ENCODE measurements around the gene RAB3GAP2.

The RAB3GAP2 gene

GRCh38 chr1:220218397-220219135 is 53.7 kb downstream of the RAB3GAP2 start:
- TF ChIP-seq CTCF (IDR thresholded peaks at IDR 0.05): peak; percentile 91

DNA sequence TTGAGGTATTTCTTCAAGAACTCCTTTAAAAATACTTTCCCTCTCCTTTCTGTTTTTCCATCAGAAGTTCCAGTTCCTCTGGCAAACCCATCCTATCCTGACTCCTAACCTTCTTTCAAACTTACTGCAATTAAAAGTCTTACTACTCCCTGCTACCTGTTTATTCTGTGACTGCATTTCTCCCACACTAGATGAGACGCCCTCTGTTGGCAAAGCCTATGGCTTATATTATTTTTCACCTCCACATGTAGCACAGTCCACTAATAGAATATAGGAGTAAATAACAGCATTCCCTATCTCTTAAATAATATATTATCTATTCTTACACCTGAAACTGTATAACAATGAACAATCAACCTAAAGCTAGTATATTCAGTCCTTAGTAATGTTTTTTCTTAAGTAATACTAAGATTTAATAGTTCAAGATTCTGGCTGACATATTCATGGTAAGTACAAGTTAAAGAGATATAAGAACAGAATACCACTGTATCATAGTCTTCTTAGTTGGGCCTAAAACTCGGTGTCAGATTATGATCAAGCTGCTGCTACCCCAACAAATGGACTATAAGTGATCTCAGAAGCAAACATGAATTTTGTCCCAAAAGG is 54.8 kb downstream of the RAB3GAP2 start:
- TF ChIP-seq CTCF (IDR thresholded peaks at IDR 0.05): peak; percentile 87

GRCh38 chr1:220213382-220213983 is 58.8 kb downstream of the RAB3GAP2 start:
- TF ChIP-seq CTCF (IDR thresholded peaks at IDR 0.05): no peak

GRCh38 chr1:220207411-220207810 is 64.8 kb downstream of the RAB3GAP2 start:
- TF ChIP-seq CTCF (IDR thresholded peaks at IDR 0.05): no peak

GRCh38 chr1:220203816-220204215 is 68.4 kb downstream of the RAB3GAP2 start:
- TF ChIP-seq CTCF (IDR thresholded peaks at IDR 0.05): no peak

DNA sequence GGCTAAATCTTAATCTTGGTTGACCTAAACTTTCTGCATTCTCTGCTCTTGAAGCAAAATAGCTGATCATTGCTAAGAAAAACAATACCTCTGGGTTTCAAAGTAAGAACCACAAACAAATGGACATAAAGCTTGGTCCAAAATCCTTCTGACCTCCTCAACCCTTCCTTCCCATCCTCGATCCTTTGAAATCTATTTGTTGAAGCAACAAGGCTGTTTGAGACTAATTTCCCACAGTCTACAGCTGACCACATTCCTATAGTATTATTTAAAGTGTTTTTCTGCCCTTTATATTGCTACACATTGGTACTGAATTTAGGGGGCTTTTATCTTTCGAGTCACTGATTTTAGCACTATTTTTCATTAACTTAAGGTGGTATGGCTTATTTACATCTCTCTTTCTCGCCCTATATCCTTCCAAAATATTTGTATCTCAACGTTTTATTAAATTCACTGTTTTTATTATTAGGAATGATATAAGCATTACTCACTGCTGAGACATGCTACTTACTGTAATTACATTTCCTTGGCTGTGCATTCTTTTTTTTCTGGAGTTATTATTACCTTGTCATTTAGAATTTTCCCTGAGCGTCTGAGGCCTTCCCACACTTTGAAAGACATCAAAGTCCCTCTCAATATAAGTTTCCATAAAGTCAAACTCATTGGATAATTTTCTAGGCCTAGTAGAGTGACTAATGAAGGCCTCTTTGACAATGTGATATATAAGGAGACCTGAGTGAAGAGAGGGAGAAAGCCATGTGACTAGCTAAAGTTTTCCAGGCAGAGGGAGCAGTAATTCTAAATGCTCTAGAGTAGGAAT is 73.9 kb downstream of the RAB3GAP2 start:
- no peak for TF ChIP-seq CTCF (IDR thresholded peaks at IDR 0.05)

- TF ChIP-seq CTCF (IDR thresholded peaks at IDR 0.05): no peak
These were observed 76.6 kb downstream of the RAB3GAP2 start for GRCh38 chr1:220195701-220196100.

Measured in LNCAP (cell line).